ENCODE measurements around the gene ATP6V0B. TPM values are rescaled to one million over a fixed set of nuclear protein-coding genes. Genes with fewer than 3 reads are reported as not detected.

ATP6V0B gene
- total and polyA plus RNA-seq, 9 of the 15 experiments (the other 6 are each of a cell fraction or from before 2014, with no cell fraction given) = 137 to 328 (median 220) TPM

- TF ChIP-seq, protein P1, sequence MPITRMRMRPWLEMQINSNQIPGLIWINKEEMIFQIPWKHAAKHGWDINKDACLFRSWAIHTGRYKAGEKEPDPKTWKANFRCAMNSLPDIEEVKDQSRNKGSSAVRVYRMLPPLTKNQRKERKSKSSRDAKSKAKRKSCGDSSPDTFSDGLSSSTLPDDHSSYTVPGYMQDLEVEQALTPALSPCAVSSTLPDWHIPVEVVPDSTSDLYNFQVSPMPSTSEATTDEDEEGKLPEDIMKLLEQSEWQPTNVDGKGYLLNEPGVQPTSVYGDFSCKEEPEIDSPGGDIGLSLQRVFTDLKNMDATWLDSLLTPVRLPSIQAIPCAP (CRISPR knock-in tag; IDR thresholded peaks at IDR 0.05; ENCODE audit: borderline replicate concordance) = no peak
- TF ChIP-seq, protein P2, sequence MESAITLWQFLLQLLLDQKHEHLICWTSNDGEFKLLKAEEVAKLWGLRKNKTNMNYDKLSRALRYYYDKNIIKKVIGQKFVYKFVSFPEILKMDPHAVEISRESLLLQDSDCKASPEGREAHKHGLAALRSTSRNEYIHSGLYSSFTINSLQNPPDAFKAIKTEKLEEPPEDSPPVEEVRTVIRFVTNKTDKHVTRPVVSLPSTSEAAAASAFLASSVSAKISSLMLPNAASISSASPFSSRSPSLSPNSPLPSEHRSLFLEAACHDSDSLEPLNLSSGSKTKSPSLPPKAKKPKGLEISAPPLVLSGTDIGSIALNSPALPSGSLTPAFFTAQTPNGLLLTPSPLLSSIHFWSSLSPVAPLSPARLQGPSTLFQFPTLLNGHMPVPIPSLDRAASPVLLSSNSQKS (CRISPR knock-in tag; IDR thresholded peaks at IDR 0.05) = peak; percentile 34; the same call in 1 of the 2 replicates
- TF ChIP-seq JUNB (CRISPR knock-in tag; conservative IDR thresholded peaks at IDR 0.05) (no peak; the same call in 1 of the 2 replicates), RBM22 (IDR thresholded peaks at IDR 0.05; ENCODE audit: low read depth, low read length, poor library complexity, severe bottlenecking) (peak; percentile 16), DDX20 (tag; IDR thresholded peaks at IDR 0.05; ENCODE audit: low read depth) (no peak), CBX3 (IDR thresholded peaks at IDR 0.05; ENCODE audit: borderline replicate concordance in 1 of 2, low read length in 2 of 2) (no peak), ZNF695 (CRISPR knock-in tag; IDR thresholded peaks at IDR 0.05) (peak; percentile 78; the same call in 1 of the 2 replicates), TCF7 (IDR thresholded peaks at IDR 0.05; ENCODE audit: borderline replicate concordance) (no peak), MXI1 (IDR thresholded peaks at IDR 0.05; ENCODE audit: low read depth, low read length) (no peak), NFYB (IDR thresholded peaks at IDR 0.05; ENCODE audit: extremely low read depth, insufficient read length) (no peak), ZNF609 (CRISPR knock-in tag; IDR thresholded peaks at IDR 0.05; ENCODE audit: borderline replicate concordance) (peak; percentile 64; the same call in 1 of the 2 replicates), FOXA3 (CRISPR knock-in tag; conservative IDR thresholded peaks at IDR 0.05 in 1 of 2, IDR thresholded peaks at IDR 0.05 in 1 of 2) (no peak; a peak in 1 of 4 replicates), TARDBP (IDR thresholded peaks at IDR 0.05) (peak; percentile 69), MAFK (IDR thresholded peaks at IDR 0.05; ENCODE audit: low read length) (peak; percentile 11; the same call in 1 of the 2 replicates), ZNF785 (CRISPR knock-in tag; IDR thresholded peaks at IDR 0.05) (no peak)
- TF ChIP-seq, protein P3, sequence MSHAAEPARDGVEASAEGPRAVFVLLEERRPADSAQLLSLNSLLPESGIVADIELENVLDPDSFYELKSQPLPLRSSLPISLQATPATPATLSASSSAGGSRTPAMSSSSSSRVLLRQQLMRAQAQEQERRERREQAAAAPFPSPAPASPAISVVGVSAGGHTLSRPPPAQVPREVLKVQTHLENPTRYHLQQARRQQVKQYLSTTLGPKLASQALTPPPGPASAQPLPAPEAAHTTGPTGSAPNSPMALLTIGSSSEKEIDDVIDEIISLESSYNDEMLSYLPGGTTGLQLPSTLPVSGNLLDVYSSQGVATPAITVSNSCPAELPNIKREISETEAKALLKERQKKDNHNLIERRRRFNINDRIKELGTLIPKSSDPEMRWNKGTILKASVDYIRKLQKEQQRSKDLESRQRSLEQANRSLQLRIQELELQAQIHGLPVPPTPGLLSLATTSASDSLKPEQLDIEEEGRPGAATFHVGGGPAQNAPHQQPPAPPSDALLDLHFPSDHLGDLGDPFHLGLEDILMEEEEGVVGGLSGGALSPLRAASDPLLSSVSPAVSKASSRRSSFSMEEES (CRISPR knock-in tag; IDR thresholded peaks at IDR 0.05) = peak; percentile 100
These were observed at the start of gene ATP6V0B (continued) for GRCh38 chr1:43974443-43975248.

Data from K562 (cell line).